Cardiac muscle cell (in vitro differentiated cells and primary cell): ENCODE data around the gene SATB2. TPM values are rescaled to one million over a fixed set of nuclear protein-coding genes. Genes with fewer than 3 reads are reported as not detected.

Source experiments
- DNase-seq, 2 donors: peaks; one replicate each; pipeline versions ENCODE4 v3.0.0 to v3.0.0-alpha.2; 2010 to 2017; ENCODE audit warnings: low read depth in 1 of 2, low spot score in 1 of 2
- H3K27ac ChIP-seq: fragments of 200-600 bp; sonication (generic); 2 replicates; pipeline ENCODE4 v1.5.1; 2016
- H3K27me3 ChIP-seq: fragments of 200-600 bp; sonication (generic); 2 replicates; pipeline ENCODE4 v1.6.0; 2016; ENCODE audit warnings: control low read depth
- H3K36me3 ChIP-seq: fragments of 200-600 bp; sonication (generic); 2 replicates; pipeline ENCODE4 v1.5.1; 2016; ENCODE audit warnings: control low read depth
- H3K4me1 ChIP-seq: fragments of 200-600 bp; sonication (generic); 2 replicates; pipeline ENCODE4 v1.8.1; 2017; ENCODE audit warnings: low read depth, mild to moderate bottlenecking, mixed run types
- H3K4me3 ChIP-seq: fragments of 200-600 bp; sonication (generic); 2 replicates; pipeline ENCODE4 v1.5.1; 2016; ENCODE audit warnings: mild to moderate bottlenecking
- H3K9me3 ChIP-seq: fragments of 200-600 bp; sonication (generic); 2 replicates; pipeline ENCODE4 v1.5.1; 2017; ENCODE audit warnings: low read depth, mild to moderate bottlenecking, control low read depth
- polyA plus RNA-seq: library from polyadenylated mRNA; unstranded; fragments of >200 nt; fragmentation: Nextera tagmentation; extraction: Ambion mirVana; gene quantifications from 2 replicates; pipeline ENCODE4 v1.2.1, GENCODE V29; 2016
- total RNA-seq: library from RNA; depleted of rRNA; stranded (reverse); fragments of >200 nt; gene quantifications from 2 replicates; pipeline ENCODE4 v1.2.3, GENCODE V29; 2016
- TF ChIP-seq, protein P1 (sequence below): IDR thresholded peaks from 2 replicates; pipeline ENCODE4 v1.5.1; 2012; ENCODE audit warnings: low read depth, mild to moderate bottlenecking, low read length

Gene SATB2
- total and polyA plus RNA-seq, 2 experiments from 2014 or later = 1.0 to 1.4 TPM

- no peak for DNase-seq
- H3K36me3 ChIP-seq = no peaks in the 10 kb centered on the region
- H3K4me3 ChIP-seq = no peak overlapping the region
Measured at GRCh38 chr2:199356412-199356811, 101.3 kb downstream of the SATB2 start.

DNA sequence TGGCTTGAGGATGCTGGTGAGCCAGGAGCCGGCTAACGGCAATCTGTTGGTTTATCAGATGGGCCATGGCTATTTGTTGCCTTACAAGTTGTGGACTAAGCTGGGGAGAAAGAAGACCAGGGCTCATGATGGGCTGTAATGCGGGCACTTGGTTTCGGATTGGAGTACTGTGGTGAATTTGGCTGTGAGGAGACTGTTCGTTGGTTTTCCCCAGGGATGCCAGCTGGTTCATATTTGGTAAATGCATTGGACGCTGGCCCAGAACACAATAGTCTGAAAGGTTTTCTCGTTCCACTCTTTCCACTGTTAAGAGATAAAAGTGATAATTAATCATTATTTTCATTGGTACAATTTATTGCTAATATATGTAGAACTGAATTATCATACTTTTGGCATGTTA, 108.9 kb downstream of the SATB2 start:
- TF ChIP-seq, protein P1, sequence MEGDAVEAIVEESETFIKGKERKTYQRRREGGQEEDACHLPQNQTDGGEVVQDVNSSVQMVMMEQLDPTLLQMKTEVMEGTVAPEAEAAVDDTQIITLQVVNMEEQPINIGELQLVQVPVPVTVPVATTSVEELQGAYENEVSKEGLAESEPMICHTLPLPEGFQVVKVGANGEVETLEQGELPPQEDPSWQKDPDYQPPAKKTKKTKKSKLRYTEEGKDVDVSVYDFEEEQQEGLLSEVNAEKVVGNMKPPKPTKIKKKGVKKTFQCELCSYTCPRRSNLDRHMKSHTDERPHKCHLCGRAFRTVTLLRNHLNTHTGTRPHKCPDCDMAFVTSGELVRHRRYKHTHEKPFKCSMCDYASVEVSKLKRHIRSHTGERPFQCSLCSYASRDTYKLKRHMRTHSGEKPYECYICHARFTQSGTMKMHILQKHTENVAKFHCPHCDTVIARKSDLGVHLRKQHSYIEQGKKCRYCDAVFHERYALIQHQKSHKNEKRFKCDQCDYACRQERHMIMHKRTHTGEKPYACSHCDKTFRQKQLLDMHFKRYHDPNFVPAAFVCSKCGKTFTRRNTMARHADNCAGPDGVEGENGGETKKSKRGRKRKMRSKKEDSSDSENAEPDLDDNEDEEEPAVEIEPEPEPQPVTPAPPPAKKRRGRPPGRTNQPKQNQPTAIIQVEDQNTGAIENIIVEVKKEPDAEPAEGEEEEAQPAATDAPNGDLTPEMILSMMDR = no peak
- Histone ChIP-seq H3K4me3 (no peak overlapping the region), H3K27ac (no peak overlapping the region), H3K36me3 (no peaks in the 10 kb centered on the region), H3K9me3 (no peaks in the 10 kb centered on the region), H3K4me1 (no peaks in the 10 kb centered on the region), H3K27me3 (no peaks in the 10 kb centered on the region)
- DNase-seq = no peak

More at GRCh38 chr2:199356412-199356811, 101.3 kb downstream of the SATB2 start:
- TF ChIP-seq, protein P1 = no peak
- Histone ChIP-seq H3K4me1 (no peaks in the 10 kb centered on the region), H3K9me3 (no peaks in the 10 kb centered on the region), H3K27me3 (no peaks in the 10 kb centered on the region), H3K27ac (no peak overlapping the region)

GRCh38 chr2:199344012-199344411, 113.7 kb downstream of the SATB2 start:
- TF ChIP-seq, protein P1 = no peak
- no peaks in the 10 kb centered on the region for H3K4me1 ChIP-seq
- DNase-seq = no peak
- no peaks in the 10 kb centered on the region for H3K36me3 ChIP-seq
- H3K27ac ChIP-seq = no peak overlapping the region
- H3K4me3 ChIP-seq = no peak overlapping the region
- no peaks in the 10 kb centered on the region for H3K27me3 ChIP-seq
- H3K9me3 ChIP-seq = no peaks in the 10 kb centered on the region

GRCh38 chr2:199342334-199342733, 115.4 kb downstream of the SATB2 start:
- TF ChIP-seq, protein P1 = no peak
- Histone ChIP-seq H3K4me3 (no peak overlapping the region), H3K27me3 (no peaks in the 10 kb centered on the region), H3K4me1 (no peaks in the 10 kb centered on the region), H3K9me3 (no peaks in the 10 kb centered on the region), H3K27ac (no peak overlapping the region), H3K36me3 (no peaks in the 10 kb centered on the region)
- DNase-seq = no peak

GRCh38 chr2:199341123-199341522, 116.6 kb downstream of the SATB2 start:
- no peak overlapping the region for H3K4me3 ChIP-seq
- H3K9me3 ChIP-seq = no peaks in the 10 kb centered on the region
- no peaks in the 10 kb centered on the region for H3K27me3 ChIP-seq
- no peak overlapping the region for H3K27ac ChIP-seq
- no peaks in the 10 kb centered on the region for H3K36me3 ChIP-seq
- DNase-seq = no peak
- H3K4me1 ChIP-seq = no peaks in the 10 kb centered on the region
- TF ChIP-seq, protein P1 = no peak
